GM23248 (cell line): ENCODE data around the gene HOXD13.

ENCODE experiments used
- EZH2 ChIP-seq: fragments of 200-600 bp; sonication (generic); IDR thresholded peaks from 2 replicates; pipeline ENCODE4 v1.6.1; 2018; ENCODE audit warnings: antibody characterized with exemption, mild to moderate bottlenecking; ENCODE audit not compliant: insufficient read depth, poor library complexity, severe bottlenecking
- EZH2phosphoT487 ChIP-seq: fragments of 200-600 bp; sonication (generic); IDR thresholded peaks from 2 replicates; pipeline ENCODE4 v1.6.1; 2018; ENCODE audit warnings: antibody characterized with exemption, moderate library complexity, mild to moderate bottlenecking, low read depth; ENCODE audit not compliant: insufficient read depth

DNA sequence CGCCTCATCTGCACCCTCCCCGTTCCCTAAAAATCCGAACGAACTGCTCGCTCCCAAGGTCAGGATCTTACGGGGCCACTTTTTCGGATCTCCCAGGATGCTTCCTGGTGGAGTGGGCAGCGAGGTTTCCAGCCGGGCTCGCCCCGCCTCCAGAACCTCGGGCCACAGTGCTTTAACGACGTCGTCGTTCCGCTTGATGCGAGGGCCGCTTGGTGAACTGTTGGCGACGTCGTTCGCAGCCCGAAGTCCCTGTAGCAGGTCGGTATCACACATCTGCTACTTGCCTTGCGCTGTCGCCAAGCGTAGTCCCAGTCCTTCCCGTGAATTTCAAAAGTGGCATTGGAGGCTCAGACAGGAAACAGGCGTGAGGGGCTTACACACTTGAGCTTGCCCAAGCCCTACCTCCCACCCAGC, 24.1 kb upstream of the HOXD13 start:
- no peak for TF ChIP-seq EZH2
- TF ChIP-seq EZH2phosphoT487: no peak
